HepG2 (cell line): Measurements from ENCODE around the gene OLFM2. TPM values are rescaled to one million over a fixed set of nuclear protein-coding genes. Genes with fewer than 3 reads are reported as not detected.

Source experiments
- MYNN ChIP-seq: sonication (generic); formaldehyde crosslinking; IDR thresholded peaks from 2 replicates; pipeline ENCODE4 v1.4.0; 2020; ENCODE audit warnings: mild to moderate bottlenecking, low read depth, missing genetic modification reagents
- ZBTB42 ChIP-seq: sonication (generic); formaldehyde crosslinking; IDR thresholded peaks from 2 replicates; pipeline ENCODE4 v1.5.0; 2020; ENCODE audit warnings: mild to moderate bottlenecking, missing genetic modification reagents
- ZFP90 ChIP-seq: sonication (generic); formaldehyde crosslinking; IDR thresholded peaks from 2 replicates; pipeline ENCODE4 v1.8.0; 2022; ENCODE audit warnings: missing genetic modification reagents, mild to moderate bottlenecking, inconsistent platforms, borderline replicate concordance
- ZNF543 ChIP-seq: sonication (generic); formaldehyde crosslinking; IDR thresholded peaks from 2 replicates; pipeline ENCODE4 v1.4.0; 2020; ENCODE audit warnings: mild to moderate bottlenecking, missing genetic modification reagents
- polyA plus RNA-seq, 8 experiments: library from polyadenylated mRNA; depleted of rRNA in 3 of 8; stranded (reverse) in 7 of 8; unstranded in 1 of 8; fragments of >200 nt; fragmentation: Illumina TruSeq in 4 of 8; extraction: Trizol in 4 of 8; gene quantifications; 2 replicates each; pipeline versions ENCODE4 v1.2.1 to v1.2.3, GENCODE V29; 2011 to 2016; ENCODE audit warnings: low read depth in 4 of 8, missing spikeins in 1 of 8, mixed read lengths in 1 of 8; ENCODE audit not compliant: insufficient read depth in 1 of 8
- total RNA-seq, 5 experiments: library from RNA; depleted of rRNA; stranded (reverse); fragments of >200 nt; fragmentation: Illumina TruSeq; extraction: Trizol; gene quantifications; 2 replicates each; pipeline ENCODE4 v1.2.3, GENCODE V29; 2016; ENCODE audit warnings: low read depth in 1 of 5
- TF ChIP-seq, protein P1 (sequence below): sonication (generic); formaldehyde crosslinking; IDR thresholded peaks from 2 replicates; pipeline ENCODE4 v1.4.0; 2020; ENCODE audit warnings: missing genetic modification reagents
- TF ChIP-seq, protein P2 (sequence below): sonication (generic); formaldehyde crosslinking; IDR thresholded peaks from 2 replicates; pipeline ENCODE4 v1.5.1; 2020; ENCODE audit warnings: missing genetic modification reagents, mild to moderate bottlenecking, borderline replicate concordance
- TF ChIP-seq, protein P3 (sequence below): sonication (generic); formaldehyde crosslinking; IDR thresholded peaks from 2 replicates; pipeline ENCODE4 v1.9.0; 2022; ENCODE audit warnings: low read depth, missing genetic modification reagents
- TF ChIP-seq, protein P4 (sequence below): sonication (generic); formaldehyde crosslinking; IDR thresholded peaks from 2 replicates; pipeline ENCODE4 v1.5.1; 2020; ENCODE audit warnings: missing genetic modification reagents, mild to moderate bottlenecking, borderline replicate concordance

OLFM2 gene
- total and polyA plus RNA-seq, 2 of the 13 experiments (the other 11 are each of a cell fraction or from before 2014, with no cell fraction given) = 0.20 to 0.51 TPM

DNA sequence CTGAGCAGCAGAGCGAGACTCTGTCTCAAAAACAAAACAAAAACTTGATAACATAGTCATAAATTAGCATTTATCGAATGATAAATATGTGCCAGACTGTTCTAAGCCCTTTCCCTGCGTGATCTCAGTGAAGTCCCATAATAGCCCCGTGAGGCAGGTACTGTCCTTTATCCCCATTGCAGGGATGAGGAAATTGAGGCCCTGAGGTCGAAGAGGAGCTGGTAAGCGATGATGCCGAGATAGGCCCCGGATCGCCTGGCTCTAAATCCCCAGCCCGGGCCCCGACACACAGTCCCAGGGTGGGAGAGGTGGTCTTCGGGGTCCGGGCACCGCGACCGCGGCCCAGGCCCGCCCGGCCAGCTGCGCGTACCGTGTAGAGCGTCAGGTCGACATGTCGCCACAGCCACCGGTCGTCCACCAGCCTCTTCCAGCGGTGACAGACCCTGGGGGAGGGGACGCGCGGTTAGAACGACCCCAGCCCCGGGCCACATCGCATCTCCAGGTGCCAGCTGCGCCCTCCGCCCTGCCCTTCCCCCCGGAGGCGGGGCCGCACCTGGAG, 118.1 kb downstream of the OLFM2 start (continued):
- TF ChIP-seq, protein P1, sequence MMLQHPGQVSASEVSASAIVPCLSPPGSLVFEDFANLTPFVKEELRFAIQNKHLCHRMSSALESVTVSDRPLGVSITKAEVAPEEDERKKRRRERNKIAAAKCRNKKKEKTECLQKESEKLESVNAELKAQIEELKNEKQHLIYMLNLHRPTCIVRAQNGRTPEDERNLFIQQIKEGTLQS (CRISPR knock-in tag) = no peak
- TF ChIP-seq, protein P2, sequence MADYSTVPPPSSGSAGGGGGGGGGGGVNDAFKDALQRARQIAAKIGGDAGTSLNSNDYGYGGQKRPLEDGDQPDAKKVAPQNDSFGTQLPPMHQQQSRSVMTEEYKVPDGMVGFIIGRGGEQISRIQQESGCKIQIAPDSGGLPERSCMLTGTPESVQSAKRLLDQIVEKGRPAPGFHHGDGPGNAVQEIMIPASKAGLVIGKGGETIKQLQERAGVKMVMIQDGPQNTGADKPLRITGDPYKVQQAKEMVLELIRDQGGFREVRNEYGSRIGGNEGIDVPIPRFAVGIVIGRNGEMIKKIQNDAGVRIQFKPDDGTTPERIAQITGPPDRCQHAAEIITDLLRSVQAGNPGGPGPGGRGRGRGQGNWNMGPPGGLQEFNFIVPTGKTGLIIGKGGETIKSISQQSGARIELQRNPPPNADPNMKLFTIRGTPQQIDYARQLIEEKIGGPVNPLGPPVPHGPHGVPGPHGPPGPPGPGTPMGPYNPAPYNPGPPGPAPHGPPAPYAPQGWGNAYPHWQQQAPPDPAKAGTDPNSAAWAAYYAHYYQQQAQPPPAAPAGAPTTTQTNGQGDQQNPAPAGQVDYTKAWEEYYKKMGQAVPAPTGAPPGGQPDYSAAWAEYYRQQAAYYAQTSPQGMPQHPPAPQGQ (CRISPR knock-in tag) = no peak
- TF ChIP-seq, protein P3, sequence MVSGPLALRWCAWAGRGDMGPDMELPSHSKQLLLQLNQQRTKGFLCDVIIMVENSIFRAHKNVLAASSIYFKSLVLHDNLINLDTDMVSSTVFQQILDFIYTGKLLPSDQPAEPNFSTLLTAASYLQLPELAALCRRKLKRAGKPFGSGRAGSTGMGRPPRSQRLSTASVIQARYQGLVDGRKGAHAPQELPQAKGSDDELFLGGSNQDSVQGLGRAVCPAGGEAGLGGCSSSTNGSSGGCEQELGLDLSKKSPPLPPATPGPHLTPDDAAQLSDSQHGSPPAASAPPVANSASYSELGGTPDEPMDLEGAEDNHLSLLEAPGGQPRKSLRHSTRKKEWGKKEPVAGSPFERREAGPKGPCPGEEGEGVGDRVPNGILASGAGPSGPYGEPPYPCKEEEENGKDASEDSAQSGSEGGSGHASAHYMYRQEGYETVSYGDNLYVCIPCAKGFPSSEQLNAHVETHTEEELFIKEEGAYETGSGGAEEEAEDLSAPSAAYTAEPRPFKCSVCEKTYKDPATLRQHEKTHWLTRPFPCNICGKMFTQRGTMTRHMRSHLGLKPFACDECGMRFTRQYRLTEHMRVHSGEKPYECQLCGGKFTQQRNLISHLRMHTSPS (CRISPR knock-in tag) = no peak; the same call in 1 of the 2 replicates
- no peak; the same call in 1 of the 2 replicates for TF ChIP-seq MYNN (CRISPR knock-in tag)
- TF ChIP-seq, protein P4, sequence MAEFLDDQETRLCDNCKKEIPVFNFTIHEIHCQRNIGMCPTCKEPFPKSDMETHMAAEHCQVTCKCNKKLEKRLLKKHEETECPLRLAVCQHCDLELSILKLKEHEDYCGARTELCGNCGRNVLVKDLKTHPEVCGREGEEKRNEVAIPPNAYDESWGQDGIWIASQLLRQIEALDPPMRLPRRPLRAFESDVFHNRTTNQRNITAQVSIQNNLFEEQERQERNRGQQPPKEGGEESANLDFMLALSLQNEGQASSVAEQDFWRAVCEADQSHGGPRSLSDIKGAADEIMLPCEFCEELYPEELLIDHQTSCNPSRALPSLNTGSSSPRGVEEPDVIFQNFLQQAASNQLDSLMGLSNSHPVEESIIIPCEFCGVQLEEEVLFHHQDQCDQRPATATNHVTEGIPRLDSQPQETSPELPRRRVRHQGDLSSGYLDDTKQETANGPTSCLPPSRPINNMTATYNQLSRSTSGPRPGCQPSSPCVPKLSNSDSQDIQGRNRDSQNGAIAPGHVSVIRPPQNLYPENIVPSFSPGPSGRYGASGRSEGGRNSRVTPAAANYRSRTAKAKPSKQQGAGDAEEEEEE (CRISPR knock-in tag) = 0 out of 2 replicates have a peak, but pooled peaks have one; percentile 70
- 0 out of 2 replicates have a peak, but pooled peaks have one; percentile 87 for TF ChIP-seq ZBTB42 (CRISPR knock-in tag)
- TF ChIP-seq ZFP90 (CRISPR knock-in tag) = 0 out of 2 replicates have a peak, but pooled peaks have one; percentile 71
- 0 out of 2 replicates have a peak, but pooled peaks have one; percentile 2 for TF ChIP-seq ZNF543 (CRISPR knock-in tag)
- TF ChIP-seq, all 625 proteins: peak for 45
